Uterus (tissue), 2 donors: Measurements from ENCODE around the gene CXorf65.

Experiments used
- POLR2A ChIP-seq, 2 donors: fragments of 450-650 bp; IDR thresholded peaks; one replicate each; pipeline ENCODE4 v1.6.1; 2016; ENCODE audit warnings: antibody characterized with exemption in 2 of 2, mild to moderate bottlenecking in 1 of 2, moderate library complexity in 1 of 2
- TF ChIP-seq, protein P1 (sequence below), 4 experiments: fragments of 200-600 bp in 2 of 4; fragments of 450-650 bp in 2 of 4; sonication (generic) in 2 of 4; IDR thresholded peaks; one replicate each; pipeline ENCODE4 v1.5.1; 2016 to 2019; ENCODE audit warnings: antibody characterized with exemption in 4 of 4, mild to moderate bottlenecking in 2 of 4, moderate library complexity in 1 of 4

DNA sequence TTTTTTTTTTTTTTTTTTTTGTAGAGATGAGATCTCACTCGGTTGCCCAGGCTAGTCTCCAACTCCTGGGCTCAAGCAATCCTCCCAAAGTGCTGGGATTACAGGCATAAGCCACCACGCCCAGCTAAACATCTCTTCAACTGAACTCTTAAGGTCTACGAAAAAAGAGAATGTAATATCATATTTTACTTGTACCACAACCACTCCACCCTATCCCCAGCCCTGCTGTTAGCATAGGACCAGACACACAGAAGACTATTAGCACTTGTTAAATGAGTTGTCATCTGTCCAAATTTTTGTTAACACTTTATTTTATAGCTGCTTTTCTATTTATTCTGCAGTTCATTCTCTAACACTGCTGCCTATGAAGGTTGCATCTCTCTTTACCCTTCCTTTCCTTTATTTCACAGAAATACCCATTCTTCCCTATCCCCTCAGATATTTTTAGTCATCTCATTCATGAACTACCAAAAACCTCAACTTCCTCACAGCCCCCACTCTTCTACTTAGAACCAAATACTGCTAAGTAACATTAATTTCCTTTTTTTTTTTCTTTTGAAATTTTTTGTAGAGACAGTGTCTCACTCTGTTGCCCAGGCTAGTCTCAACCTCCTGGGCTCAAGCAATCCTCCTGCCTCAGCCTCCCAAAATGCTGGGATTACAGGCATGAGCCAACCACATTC, 48.6 kb downstream of the CXorf65 start:
- no peak for TF ChIP-seq POLR2A (IDR thresholded peaks at IDR 0.05)
- TF ChIP-seq, protein P1, sequence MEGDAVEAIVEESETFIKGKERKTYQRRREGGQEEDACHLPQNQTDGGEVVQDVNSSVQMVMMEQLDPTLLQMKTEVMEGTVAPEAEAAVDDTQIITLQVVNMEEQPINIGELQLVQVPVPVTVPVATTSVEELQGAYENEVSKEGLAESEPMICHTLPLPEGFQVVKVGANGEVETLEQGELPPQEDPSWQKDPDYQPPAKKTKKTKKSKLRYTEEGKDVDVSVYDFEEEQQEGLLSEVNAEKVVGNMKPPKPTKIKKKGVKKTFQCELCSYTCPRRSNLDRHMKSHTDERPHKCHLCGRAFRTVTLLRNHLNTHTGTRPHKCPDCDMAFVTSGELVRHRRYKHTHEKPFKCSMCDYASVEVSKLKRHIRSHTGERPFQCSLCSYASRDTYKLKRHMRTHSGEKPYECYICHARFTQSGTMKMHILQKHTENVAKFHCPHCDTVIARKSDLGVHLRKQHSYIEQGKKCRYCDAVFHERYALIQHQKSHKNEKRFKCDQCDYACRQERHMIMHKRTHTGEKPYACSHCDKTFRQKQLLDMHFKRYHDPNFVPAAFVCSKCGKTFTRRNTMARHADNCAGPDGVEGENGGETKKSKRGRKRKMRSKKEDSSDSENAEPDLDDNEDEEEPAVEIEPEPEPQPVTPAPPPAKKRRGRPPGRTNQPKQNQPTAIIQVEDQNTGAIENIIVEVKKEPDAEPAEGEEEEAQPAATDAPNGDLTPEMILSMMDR (IDR thresholded peaks at IDR 0.05) = no peak
